GM19238 (cell line): ENCODE results near the gene CDK5.
"Not testable (repeated sequence)": the region's sequence is repeated elsewhere in the genome, so short reads cannot be mapped to it uniquely, and the experiment has no call there.

Experiments
- DNase-seq: peaks from one replicate; pipeline ENCODE4 v3.0.0; 2011; ENCODE audit warnings: low spot score; ENCODE audit not compliant: insufficient read length

CDK5 gene

DNA sequence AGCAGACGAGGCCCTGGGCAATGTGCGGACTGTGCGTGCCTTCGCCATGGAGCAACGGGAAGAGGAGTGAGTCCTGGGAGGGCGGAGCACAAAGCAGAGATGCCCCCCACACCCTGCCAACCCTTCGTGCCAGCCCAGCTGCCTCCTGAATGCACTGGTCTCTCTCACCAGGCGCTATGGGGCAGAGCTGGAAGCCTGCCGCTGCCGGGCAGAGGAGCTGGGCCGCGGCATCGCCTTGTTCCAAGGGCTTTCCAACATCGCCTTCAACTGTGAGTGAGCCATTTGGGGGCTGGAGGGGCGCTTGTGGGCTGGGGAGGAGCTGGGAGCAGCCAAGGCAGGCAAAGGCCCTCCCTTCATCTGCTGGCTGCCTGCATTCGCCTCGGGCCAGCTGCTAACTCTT lies 21.8 kb downstream of the CDK5 start:
- no peak for DNase-seq

DNA sequence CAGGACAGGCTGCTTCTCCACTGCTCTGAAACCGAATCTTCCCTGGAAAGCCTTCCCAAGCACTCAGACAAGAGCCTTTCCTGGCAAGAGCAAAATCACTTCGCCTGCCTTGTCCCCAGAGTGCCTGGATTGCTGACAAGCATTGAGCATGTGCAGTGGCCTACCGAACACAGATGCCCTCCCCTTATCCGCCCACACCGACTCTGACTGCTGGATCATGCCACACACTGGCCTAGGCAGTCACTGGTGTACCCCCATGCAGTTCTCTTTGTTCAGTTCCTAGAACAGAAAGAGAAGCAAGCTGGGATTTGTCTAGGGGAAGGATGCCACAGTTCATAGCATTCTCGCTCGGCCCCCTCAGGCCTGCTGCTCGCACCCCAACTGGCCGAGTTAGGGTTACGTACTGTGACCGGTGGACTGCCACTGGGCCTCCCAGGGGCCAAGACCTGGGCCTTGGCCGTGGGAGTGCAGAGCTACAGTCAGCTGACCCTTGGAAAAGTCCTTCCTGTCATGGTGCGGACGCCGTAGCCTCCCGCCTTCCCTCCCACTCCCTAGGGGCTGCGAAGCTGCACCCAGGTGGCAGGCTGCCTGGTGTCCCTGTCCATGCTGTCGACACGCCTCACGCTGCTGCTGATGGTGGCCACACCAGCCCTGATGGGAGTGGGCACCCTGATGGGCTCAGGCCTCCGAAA lies 22.5 kb downstream of the CDK5 start:
- DNase-seq: no peak

DNA sequence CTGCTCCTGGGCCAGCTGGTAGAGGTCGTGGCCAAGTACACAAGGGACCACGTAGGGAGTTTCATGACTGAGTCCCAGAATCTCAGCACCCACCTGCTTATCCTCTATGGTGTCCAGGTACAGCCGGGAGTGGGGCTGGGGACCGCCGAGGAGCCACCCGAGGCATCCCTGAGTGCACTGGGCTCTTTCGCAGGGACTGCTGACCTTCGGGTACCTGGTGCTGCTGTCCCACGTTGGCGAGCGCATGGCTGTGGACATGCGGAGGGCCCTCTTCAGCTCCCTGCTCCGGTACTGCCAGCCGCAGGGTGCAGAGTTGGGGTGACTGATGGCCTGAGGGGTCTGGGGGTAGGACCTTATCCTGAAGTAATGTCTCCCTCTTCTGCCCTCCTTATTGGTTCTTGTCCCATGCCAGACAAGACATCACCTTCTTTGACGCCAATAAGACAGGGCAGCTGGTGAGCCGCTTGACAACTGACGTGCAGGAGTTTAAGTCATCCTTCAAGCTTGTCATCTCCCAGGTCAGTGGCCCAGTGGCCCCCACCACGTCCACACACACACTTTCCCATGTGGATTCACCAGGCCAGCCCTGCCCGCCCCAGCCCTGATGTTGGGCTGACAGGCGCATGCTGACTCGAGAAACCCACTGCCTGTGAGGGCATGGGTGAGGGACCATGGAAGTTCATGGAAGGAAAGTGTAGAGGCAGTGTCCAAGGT lies 23.2 kb downstream of the CDK5 start:
- no peak for DNase-seq

- no peak for DNase-seq
Observed at GRCh38 chr7:151033864-151034249, 23.8 kb downstream of the CDK5 start.

DNA sequence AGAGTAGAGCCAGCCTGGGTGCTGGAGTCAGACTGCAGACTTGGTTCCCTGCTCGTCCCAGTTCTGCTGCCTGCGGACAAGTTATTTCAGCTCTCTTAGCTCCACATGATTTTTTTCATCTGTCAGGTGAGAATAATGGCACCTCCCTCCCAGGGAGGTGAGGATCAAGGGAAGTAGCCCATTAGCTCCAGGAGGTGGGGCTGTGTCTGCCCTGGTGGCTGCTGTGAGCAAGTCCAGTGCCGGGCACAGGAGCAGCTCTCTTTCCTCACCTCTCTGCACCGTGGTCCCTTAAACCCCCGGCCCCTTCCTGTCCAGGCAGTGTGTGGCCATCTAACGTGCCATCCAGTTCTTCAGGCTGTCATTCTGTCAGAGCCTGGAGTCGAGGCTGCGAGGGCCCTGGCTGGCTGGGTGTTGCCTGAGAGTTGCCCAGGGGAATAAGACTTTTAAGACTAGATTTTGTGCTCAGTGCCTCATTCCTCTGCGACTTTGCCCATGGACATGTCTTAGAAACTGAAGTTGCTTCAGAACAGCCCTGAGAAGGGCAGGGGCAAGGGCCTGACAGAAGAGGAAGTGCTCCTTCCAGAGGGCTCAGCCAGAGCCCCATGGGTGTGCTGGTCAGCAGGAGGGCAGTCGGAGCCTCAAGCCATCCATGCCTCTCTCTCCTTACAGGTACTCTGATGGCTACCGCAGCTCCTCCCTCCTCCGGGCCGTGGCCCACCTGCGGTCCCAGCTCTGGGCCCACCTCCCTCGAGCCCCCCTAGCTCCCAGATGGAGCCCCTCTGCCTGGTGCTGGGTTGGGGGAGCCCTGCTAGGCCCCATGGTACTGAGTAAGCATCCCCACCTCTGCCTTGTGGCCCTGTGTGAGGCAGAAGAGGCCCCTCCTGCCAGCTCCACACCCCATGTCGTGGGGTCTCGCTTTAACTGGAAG lies 24.5 kb downstream of the CDK5 start:
- DNase-seq: no peak

DNA sequence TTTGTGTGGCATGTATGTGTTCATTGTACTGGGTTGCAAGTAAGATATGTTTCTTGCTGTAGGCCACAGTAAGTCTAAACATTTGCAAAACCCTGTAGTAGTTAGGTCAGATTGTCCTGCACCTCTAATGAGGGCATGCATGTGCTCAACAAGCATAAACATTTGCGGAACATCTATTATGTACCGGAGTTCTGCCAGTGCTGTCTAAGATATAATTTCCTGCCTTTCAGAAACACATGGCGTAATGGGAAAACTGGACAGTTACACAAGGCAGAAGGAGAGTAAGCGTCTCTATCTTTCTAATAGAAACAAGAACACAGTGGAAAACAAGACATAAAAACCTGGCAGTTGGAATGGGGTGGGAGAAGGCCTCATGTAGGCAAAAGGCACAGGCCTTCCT lies 26.7 kb downstream of the CDK5 start:
- DNase-seq: no peak

- no peak for DNase-seq
Observed at GRCh38 chr7:151028948-151029501, 28.7 kb downstream of the CDK5 start.

DNA sequence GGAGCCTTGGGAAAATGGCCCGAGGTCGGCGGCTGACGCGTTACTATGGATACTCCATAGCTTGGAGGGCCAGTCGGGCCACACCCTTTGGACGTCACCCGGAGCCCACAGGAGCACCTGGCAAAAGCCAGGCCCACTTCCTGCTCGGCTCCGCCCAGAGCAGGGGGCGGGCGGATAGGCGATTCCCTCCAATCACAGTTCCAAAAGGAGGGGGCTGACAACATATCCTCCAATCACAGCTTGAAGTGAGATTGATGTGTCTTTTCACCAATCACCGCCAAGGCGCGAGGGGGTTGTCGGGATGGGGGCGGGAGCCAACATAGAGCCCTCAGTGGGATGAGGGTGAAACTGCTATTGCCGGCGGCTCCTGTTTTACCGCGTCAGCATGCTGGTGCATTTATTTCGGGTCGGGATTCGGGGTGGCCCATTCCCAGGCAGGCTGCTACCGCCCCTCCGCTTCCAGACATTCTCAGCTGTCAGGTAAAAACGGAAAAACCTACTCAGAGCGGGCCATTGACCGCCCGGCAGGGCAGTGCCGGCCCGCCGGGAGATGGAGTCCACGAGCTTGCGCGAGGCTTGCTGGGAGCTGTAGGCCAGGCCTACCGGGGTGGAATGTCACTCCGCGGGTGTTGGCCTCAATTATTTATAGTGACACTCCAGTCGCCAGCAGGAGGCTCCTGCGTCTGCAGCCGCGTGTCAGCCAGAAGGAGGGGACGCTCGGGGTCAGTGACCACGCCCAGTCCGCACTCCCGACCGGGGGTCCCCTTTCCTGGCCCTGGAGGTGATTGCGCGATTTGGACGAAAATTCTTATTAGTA lies 29.4 kb downstream of the CDK5 start, which contains the start of gene ABCB8:
TSS of gene ABCB8 (plus strand) at position 320 of the 817 bp plus-strand sequence. CDS start at position 386, 66 bp downstream.
- DNase-seq: peak; percentile 100

- not testable (repeated sequence) for DNase-seq
Observed at GRCh38 chr7:151027728-151028130, 30.0 kb downstream of the CDK5 start.

- DNase-seq: not testable (repeated sequence)
Observed at GRCh38 chr7:151026771-151027727, 30.6 kb downstream of the CDK5 start.

DNA sequence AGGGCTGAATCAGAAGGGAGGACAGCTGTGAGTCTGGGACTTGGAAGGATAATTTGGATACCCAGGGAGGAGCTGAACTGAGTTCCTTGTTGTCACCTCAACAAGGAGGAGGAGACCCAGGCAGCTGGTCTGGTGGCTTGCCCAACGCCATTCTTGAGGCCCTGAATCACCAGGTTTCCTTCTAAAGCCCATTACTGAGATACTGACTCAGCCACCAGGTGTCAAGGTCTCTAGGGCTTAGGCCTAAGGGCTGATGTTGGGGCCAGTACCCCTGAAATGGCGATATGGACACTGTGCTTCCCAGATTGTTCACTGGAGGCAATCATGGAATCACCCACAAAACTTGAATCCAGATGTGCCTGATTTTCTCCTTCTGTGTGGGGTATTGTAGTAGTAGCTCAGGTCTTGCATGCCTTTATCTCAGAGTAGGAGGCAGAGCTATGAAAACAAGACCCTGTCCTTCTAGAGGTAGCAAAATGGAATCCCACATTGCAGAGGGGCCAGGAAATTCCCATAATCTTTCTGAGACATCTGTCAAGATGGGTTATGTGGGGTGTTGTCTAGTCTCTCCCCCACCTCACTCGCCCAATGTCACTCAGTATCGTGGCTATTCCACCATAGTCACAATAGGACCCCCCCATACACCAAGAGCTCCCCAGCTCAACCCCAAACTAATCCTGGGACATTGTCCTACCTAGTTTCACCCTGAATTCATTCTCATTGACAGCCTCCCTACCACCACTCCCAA lies 31.6 kb downstream of the CDK5 start:
- DNase-seq: no peak

GRCh38 chr7:151024435-151025056 lies 33.2 kb downstream of the CDK5 start, which contains the start of gene ATG9B:
ATG9B (minus strand) TSS chr7:151024494; CDS start chr7:151024423, 71 bp downstream.
- no peak for DNase-seq

GRCh38 chr7:151023232-151023631 lies 34.5 kb downstream of the CDK5 start:
- DNase-seq: no peak

- no peak for DNase-seq
Observed at GRCh38 chr7:151020231-151020630, 37.5 kb downstream of the CDK5 start.

- DNase-seq: no peak
Observed at GRCh38 chr7:151019130-151019447, 38.6 kb downstream of the CDK5 start.

DNA sequence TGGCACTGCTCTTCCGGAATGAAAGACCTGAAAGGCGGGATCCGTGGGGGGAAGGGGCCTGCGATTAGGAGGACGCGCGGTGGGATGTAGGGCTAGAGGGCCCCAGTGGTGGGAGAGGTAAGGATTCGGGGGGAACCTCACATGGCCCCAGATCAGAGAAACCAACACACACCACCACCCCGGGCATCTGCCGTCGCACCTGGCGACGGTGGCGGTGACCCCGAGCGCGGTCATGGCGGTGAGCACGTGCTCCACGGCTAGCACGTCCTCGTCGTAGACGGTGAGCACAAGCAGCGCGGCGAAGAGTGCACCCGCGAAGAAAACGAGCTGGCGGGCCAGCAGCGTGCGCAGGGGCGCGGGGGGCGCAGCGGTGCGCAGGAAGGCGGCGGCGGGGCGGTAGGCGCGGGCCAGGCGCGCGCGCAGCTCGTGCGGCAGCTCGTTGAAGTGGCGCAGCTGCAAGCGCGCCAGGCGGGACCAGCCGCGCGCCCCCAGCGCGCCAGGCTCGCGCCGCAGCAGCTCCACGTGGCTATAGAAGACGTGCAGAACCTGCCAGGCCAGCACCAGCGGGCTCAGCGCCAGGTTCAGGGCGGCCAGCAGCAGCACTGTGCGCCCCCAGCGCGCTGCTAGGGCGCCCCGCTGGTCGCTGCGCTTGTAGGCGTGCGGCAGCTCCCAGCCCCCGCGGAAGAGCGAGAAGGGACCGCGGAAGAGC lies 39.1 kb downstream of the CDK5 start:
- no peak for DNase-seq

DNA sequence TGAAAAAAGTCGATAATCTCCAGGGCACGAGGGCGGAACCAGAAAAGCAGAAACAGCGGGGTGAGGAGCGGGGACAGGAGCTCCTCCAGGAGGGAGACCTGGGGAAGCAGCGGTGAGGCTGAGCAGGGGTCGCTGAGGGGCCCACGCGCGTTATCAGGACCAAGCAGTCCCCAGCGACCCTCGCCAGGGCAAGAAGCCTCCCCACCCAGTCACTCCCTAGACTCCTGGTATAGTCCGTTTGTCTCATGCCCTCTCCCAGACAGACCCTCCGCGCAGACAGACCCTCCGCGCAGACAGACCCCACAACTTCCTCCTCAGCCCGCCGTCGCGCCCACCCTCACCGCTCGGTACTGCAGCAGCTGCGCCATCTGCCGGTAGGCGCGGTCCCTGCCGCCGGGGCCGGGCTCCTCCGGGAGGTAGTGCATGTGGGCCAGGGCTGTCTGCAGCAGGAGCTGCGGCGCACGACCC lies 39.7 kb downstream of the CDK5 start:
- DNase-seq: peak; percentile 77
